Activated effector memory CD4-positive, alpha-beta T cell treated with anti-CD3 and anti-CD28 coated beads, Interleukin-2, amount 50 U/mL, for 16 hours (primary cell): ENCODE data around the gene CHST3.

Experiments
- DNase-seq: peaks from one replicate; pipeline ENCODE4 v3.0.0-alpha.2; 2020

Gene CHST3

GRCh38 chr10:71995887-71996575, 31.8 kb downstream of the CHST3 start:
- DNase-seq = no peak

DNA sequence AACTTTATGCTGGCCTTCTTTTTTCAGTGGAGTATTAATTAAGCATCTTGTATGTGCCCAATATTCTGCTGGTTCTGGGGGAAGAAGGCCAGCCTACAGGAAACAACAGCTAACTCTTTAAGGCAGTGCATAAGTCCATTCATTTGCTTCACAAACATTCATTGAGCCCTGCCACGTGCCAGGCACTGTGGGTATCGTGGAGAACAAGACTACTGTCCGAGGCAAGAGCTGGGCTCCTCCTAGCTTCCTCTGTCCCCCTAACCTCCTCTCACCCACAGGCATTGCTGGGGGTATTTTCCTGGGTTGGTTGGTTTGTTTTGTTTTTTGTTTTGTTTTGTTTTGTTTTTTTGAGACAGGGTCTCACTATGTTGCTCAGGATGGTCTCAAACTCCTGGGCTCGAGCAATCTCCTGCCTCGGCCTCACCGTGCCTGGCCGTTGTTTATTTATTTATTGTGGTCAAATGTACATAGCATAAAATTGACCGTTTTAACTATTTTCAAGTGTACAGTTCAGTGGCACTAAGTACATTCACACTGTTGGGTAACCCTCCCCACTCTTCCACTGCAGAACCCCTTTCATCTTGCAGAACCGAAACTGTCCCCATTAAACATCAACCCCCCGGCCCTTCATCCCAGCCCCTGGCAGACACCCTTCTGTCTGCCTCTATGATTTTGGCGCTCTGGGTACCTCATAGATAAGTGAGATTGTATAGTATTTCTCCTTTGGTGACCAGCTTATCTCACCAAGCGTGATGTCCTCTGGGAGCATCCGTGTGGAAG, 32.6 kb downstream of the CHST3 start:
- DNase-seq = no peak

GRCh38 chr10:71998119-71998839, 34.1 kb downstream of the CHST3 start:
- DNase-seq = no peak

- no peak for DNase-seq
Observed at GRCh38 chr10:71998840-71999194, 34.6 kb downstream of the CHST3 start.

- DNase-seq = no peak
Observed at GRCh38 chr10:71999360-72000072, 35.3 kb downstream of the CHST3 start.

DNA sequence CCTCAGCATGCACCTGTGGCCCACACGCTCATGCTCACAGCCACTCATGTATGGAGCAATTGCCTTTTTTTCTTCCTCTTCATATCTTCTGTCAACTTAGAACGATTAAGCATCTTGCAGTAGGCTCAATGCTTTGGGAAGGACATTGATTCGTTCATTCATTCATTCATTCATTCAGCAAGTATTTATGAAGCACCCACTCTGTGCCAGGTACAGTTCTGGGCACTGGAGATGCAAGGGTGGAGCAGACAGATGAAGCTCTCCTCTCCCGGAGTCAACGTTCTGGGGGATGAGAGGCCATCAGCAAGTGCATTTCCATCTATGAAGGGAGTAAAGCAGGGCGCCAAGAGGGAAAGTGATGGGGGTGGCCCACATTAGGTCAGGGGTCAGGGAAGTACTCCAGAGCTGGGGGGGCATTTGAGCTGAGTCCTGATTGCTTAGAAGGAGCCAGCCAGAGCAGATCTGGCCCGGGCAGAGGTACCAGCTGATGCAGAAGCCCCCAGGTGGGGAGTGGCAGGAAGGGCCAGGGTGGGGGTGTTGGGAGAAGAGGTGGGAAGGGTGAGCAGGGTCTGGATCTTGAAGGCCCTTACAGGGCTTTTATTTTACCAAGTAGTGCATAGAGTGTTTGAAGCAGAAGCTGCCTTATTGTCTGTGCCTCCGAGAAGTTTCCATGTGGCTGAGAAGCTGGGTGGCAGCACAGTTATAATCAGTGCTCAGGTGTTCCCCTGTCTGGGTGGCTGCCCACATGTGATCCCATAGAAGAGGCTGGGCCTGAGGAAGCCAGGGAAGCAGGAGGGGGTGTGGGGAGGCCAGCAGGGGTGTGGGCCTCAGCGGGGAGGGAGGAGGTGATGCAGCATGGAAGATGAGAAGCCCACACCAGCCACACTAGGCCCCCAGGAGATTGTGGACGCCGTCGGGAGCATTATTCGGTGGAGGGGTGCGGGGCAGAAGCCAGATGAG, 36.2 kb downstream of the CHST3 start:
- DNase-seq = no peak

DNA sequence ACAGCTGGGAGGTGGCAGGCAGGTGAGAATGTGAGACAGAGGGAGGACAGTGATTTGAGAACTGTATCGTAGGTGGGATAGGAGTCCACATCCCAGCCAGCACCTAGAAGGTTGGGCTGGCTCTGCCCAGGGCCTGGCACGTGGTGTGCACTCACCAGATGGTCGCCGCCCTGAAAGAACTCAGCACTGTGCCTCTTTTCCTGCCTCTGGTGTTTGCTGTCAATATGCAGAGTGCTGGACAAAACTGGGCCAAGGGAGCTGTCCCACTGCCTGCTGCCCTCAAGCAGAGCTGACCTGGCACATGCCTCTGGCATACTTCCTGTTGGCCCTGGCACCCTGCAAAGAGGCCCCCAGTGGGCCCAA, 36.8 kb downstream of the CHST3 start:
- DNase-seq = no peak

- DNase-seq = no peak
Observed at GRCh38 chr10:72002354-72003295, 38.4 kb downstream of the CHST3 start.

DNA sequence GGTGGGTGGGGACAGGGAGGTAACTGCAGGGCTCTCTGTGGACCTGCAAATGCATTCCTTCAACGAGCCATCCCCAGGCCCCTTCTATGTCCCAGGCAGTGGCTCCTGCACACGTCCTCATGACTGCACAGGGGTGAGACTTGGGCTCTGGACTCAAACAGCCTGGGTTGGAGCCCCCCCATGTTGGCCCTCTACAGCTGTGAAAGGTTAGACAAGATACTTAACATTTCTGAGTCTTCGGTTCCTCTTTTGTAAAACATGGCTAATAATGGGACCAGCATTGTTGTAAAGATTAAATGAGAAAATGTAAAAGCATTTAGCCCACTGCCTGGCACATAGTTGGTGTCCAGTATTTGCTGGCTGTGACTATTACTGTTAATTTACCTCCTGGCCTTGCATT, 41.8 kb downstream of the CHST3 start:
- DNase-seq = no peak

- no peak for DNase-seq
Observed at GRCh38 chr10:72007246-72007892, 43.2 kb downstream of the CHST3 start.

DNA sequence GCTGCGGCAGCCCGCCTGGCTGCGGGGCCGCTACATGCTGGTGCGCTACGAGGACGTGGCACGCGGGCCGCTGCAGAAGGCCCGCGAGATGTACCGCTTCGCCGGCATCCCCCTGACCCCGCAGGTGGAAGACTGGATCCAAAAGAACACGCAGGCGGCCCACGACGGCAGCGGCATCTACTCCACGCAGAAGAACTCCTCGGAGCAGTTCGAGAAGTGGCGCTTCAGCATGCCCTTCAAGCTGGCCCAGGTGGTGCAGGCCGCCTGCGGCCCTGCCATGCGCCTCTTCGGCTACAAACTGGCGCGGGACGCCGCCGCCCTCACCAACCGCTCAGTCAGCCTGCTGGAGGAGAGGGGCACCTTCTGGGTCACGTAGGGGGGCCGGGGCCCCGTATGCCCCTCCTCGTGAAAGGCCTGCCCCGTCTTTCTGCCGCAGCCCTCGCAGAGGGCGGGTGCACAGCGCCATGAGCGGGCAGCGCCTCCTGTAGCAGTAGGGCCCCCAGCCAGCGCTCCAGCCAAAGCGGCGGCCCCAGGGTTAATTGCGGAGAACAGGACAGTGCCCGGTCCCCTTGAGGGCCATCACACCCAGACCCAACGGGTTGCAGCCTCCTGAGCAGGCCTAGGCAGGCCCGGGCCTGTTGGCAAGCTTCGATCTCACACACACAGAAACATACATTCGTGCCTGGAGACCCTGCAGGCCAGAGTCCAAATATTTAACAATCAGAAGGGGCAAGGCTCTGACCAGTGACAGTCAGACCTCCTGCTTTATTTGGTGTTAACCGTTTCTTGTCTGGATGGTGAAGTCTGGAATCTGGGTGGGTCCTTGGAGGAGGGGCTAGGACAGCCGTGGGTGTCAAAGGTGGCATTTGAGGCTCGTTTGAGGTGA, 44.1 kb downstream of the CHST3 start:
- no peak for DNase-seq

- DNase-seq = no peak
Observed at GRCh38 chr10:72009051-72009424, 44.8 kb downstream of the CHST3 start.

DNA sequence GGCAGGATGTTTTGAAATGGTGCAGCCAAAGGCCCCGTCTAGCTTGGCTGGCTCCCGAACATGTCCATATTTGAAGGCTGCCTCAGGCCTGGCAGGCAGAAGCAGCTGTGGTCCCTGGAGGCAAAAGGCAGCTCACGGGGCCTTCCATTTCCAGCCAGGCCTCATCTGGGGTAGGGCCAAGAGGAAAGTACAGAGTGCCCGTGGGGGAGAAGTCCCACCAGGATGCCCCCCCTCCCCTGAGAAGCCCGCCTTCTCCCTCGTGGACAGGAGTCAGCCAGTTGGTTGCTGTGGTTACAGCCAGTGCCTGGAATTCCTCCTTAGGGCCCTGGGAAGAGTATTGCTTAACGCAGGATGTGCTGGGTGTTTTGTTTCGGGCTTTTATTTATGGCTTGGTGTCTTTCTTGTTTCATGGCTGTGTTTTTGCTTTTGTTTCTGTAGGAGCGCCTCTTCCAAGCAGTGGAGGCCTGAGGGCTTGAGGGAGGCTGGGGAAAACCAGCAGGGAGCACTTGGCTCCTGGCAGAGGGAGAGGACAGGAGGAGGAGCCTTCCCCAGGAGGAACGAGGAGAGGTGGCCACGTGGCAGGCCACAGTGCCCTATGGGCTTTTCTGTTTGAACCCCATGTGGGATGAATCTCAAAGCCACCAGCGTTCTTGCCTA, 45.4 kb downstream of the CHST3 start:
- DNase-seq = no peak

DNA sequence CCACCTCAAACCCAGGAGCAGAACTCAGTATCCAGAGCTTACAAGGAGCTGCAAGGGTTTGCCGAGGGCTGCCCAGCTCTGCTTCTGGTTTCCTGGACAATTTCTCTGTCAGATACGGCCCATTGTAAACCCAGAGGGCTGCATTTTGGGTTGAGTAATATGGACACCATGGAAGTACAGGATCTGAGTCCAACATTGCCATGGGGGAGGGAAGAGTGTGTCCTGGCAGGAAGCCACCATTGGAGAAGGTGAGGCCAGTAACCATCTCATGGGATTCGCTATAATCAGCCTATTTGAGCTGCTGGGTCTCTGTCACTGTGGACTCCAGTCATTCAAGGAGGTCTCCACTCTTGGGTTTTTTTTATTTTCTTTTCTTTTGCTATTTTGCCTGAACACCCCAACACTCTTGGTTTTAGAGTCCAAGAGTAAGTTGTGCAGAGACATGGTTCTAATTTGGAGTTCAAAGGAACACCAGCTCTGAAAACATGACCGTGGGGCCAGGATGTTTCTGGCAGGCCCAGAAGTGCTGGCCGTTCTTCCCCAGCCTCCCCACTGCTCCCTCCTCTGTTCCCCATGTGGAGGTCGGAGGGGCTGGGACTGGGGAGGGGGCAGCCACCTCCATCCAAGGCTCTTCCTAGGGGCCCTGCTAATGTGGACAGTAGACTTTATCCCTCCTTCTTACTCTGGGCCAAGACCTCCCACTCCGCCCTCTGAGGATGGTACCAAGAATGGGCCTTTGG, 46.2 kb downstream of the CHST3 start:
- DNase-seq = no peak

DNA sequence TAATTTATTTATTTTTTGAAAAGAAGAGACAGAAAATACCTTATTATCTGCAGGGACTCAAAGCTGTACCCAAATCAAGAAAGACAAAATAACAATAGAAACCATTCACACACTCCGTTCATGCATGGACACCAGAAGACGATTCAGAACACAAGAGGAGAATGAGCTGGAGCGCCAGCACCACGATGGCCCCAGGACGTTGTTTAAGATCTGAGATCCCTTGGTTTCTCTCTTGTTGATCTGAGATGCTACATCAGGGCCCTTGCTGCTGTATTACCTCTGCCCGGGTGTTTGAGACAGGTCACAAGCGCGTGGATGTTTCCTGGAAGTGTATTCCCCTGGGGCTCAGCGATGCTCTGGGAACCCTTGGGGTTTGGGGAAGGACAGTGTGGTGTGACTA, 46.8 kb downstream of the CHST3 start:
- no peak for DNase-seq

GRCh38 chr10:72011468-72011867, 47.3 kb downstream of the CHST3 start:
- no peak for DNase-seq

DNA sequence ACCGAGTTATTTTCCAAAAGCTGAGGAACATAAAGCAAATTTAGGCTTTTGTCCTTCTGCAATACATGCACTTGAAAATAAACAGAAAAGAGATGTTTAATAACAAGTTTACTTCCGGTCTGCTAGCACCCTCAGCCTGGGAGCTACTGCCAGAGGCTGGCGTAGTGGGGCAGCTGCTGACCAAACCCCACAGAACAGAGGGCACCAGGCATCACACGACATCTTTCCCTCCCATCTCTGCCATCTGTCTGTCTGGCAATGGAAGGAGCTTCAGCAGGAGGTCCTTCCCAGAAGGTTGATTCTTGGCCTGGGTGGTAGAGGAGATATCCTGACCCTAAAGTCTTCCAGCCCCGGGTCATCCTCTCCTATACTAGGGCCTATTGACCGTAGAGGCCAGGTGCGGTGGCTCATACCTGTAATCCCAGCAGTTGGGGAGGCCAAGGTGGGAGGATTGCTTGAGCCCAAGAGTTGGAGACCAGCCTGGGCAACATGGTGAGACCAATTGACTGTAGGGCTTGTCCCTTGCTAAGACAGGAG, 47.8 kb downstream of the CHST3 start:
- no peak for DNase-seq

DNA sequence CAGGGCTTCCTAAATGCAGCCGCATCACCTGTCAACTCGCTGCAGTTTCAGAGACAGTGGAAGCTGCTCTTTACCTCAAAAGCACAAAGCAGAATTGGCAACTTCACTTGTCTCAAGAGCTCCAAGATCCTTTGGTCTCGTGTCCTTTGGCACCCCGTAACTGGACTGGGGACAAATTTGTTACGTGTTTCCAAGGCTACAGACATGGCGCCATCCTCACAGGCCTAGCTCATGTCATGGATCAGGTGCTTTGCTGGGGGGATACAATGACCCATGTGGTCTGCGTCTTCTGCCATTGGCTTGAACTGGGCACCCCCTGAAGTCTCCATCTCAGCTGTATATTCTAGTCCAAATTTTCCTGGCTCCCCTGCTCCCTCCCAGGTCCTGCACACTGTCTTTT, 48.6 kb downstream of the CHST3 start:
- DNase-seq = no peak
